Measurements from ENCODE around the gene TMEM200A. TPM values are rescaled to one million over a fixed set of nuclear protein-coding genes. Genes with fewer than 3 reads are reported as not detected.

TMEM200A gene
- total RNA-seq, 4 donors from 2014 or later, result 0.76 to 1.2 (median 0.93) TPM

- Histone ChIP-seq H3K4me1 (no peaks in the 10 kb centered on the region), H3K36me3 (no peaks in the 10 kb centered on the region), H3K27me3 (no peaks in the 10 kb centered on the region), H3K4me3 (no peak overlapping the region), H3K9me3 (no peaks in the 10 kb centered on the region), H3K27ac (no peak overlapping the region)
- no peak for DNase-seq (ENCODE audit: low spot score in 2 of 2)
- WGBS, result 87% methylated on average over 1 of the region's 1 CpG
- TF ChIP-seq POLR2A (IDR thresholded peaks at IDR 0.05) (no peak), EP300 (IDR thresholded peaks at IDR 0.05) (no peak), POLR2AphosphoS5 (IDR thresholded peaks at IDR 0.05) (no peak)
- TF ChIP-seq, protein P1, sequence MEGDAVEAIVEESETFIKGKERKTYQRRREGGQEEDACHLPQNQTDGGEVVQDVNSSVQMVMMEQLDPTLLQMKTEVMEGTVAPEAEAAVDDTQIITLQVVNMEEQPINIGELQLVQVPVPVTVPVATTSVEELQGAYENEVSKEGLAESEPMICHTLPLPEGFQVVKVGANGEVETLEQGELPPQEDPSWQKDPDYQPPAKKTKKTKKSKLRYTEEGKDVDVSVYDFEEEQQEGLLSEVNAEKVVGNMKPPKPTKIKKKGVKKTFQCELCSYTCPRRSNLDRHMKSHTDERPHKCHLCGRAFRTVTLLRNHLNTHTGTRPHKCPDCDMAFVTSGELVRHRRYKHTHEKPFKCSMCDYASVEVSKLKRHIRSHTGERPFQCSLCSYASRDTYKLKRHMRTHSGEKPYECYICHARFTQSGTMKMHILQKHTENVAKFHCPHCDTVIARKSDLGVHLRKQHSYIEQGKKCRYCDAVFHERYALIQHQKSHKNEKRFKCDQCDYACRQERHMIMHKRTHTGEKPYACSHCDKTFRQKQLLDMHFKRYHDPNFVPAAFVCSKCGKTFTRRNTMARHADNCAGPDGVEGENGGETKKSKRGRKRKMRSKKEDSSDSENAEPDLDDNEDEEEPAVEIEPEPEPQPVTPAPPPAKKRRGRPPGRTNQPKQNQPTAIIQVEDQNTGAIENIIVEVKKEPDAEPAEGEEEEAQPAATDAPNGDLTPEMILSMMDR (IDR thresholded peaks at IDR 0.05), result no peak
Measured at GRCh38 chr6:130425537-130425936, 59.7 kb downstream of the TMEM200A start.

GRCh38 chr6:130426066-130426721 lies 60.4 kb downstream of the TMEM200A start:
- Histone ChIP-seq H3K27me3 (no peaks in the 10 kb centered on the region), H3K4me3 (no peak overlapping the region), H3K9me3 (no peaks in the 10 kb centered on the region), H3K4me1 (no peaks in the 10 kb centered on the region), H3K36me3 (no peaks in the 10 kb centered on the region), H3K27ac (no peak overlapping the region)
- no peak for DNase-seq (ENCODE audit: low spot score in 2 of 2)
- WGBS, result 66% methylated on average over 7 of the region's 7 CpGs
- TF ChIP-seq, protein P1 (IDR thresholded peaks at IDR 0.05), result no peak
- TF ChIP-seq POLR2A (IDR thresholded peaks at IDR 0.05) (no peak), POLR2AphosphoS5 (IDR thresholded peaks at IDR 0.05) (no peak), EP300 (IDR thresholded peaks at IDR 0.05) (no peak)

DNA sequence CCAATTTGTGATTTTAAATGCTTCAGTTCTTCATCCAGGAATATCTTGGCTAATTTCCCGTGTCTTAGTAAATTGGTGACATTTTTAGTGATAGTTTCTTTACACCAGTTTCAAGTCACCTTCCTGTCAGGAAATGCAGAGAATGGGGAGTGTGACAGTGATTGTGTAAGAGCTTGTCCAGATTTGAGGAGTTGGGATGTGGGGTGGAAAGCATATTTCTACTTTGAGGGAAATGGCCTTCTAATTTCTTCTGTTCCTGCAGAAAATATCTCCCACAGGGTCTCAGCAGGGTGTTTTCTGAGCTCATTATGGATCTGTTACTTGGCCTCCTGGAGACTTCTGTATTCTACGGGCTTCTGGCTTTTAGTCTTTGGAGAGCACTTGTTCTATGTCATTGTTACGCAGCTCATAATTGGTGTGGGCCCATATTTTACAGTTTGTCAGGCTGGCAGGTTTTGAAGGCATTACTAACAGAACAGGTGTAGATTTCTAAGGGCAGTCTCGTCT lies 65.6 kb downstream of the TMEM200A start:
- Histone ChIP-seq H3K27ac (no peak overlapping the region), H3K4me1 (no peaks in the 10 kb centered on the region), H3K9me3 (no peaks in the 10 kb centered on the region), H3K27me3 (no peaks in the 10 kb centered on the region), H3K36me3 (no peaks in the 10 kb centered on the region), H3K4me3 (no peak overlapping the region)
- DNase-seq (ENCODE audit: low spot score in 2 of 2), result no peak
- TF ChIP-seq EP300 (IDR thresholded peaks at IDR 0.05) (no peak), POLR2A (IDR thresholded peaks at IDR 0.05) (no peak), POLR2AphosphoS5 (IDR thresholded peaks at IDR 0.05) (no peak)
- TF ChIP-seq, protein P1 (IDR thresholded peaks at IDR 0.05), result no peak
- 63% methylated on average over 4 of the region's 4 CpGs for WGBS

- DNase-seq (ENCODE audit: low spot score in 2 of 2), result no peak
- WGBS, result 94% methylated on average over 4 of the region's 4 CpGs
- no peaks in the 10 kb centered on the region for H3K9me3 ChIP-seq
- no peaks in the 10 kb centered on the region for H3K36me3 ChIP-seq
- H3K4me3 ChIP-seq, result no peak overlapping the region
- no peaks in the 10 kb centered on the region for H3K27me3 ChIP-seq
- no peaks in the 10 kb centered on the region for H3K4me1 ChIP-seq
- H3K27ac ChIP-seq, result no peak overlapping the region
- no peak for TF ChIP-seq EP300 (IDR thresholded peaks at IDR 0.05)
- TF ChIP-seq POLR2AphosphoS5 (IDR thresholded peaks at IDR 0.05), result no peak
- TF ChIP-seq, protein P1 (IDR thresholded peaks at IDR 0.05), result no peak
Measured at GRCh38 chr6:130432838-130433237, 67.0 kb downstream of the TMEM200A start.

- DNase-seq (ENCODE audit: low spot score in 2 of 2), result no peak
- 90% methylated on average over 3 of the region's 3 CpGs for WGBS
- no peaks in the 10 kb centered on the region for H3K4me1 ChIP-seq
- no peak for TF ChIP-seq POLR2AphosphoS5 (IDR thresholded peaks at IDR 0.05)
- TF ChIP-seq EP300 (IDR thresholded peaks at IDR 0.05), result no peak
- TF ChIP-seq, protein P1 (IDR thresholded peaks at IDR 0.05), result no peak
- TF ChIP-seq POLR2A (IDR thresholded peaks at IDR 0.05), result no peak
- H3K4me3 ChIP-seq, result no peak overlapping the region
- H3K36me3 ChIP-seq, result no peaks in the 10 kb centered on the region
- no peaks in the 10 kb centered on the region for H3K27me3 ChIP-seq
- no peak overlapping the region for H3K27ac ChIP-seq
- H3K9me3 ChIP-seq, result no peaks in the 10 kb centered on the region
Measured at GRCh38 chr6:130434174-130434873, 68.5 kb downstream of the TMEM200A start.
